IMR-90 (cell line): Measurements from ENCODE around the gene DYSF. TPM values are rescaled to one million over a fixed set of nuclear protein-coding genes. Genes with fewer than 3 reads are reported as not detected.

ENCODE experiments used
- ATAC-seq: fragments of 200-7000 bp; cut with Tn5 transposase; 2 replicates; pipeline ENCODE4 v1.9.1; 2020; ENCODE audit warnings: low read depth, mild to moderate bottlenecking, moderate library complexity
- BruUV-seq: library from RNA; stranded (reverse); fragments of 400-500 nt; replicated peaks from 2 replicates; lab custom pipeline; 2021; lab: Mats Ljungman, UMichigan
- CTCF ChIA-PET: fragments of 300-600 bp; formaldehyde crosslinking; extraction: SDS; loops from one replicate; lab custom pipeline; 2021; ENCODE audit warnings: antibody characterized with exemption; lab: Yijun Ruan, JAX
- POLR2A ChIA-PET: fragments of 300-600 bp; sonication (Branson Sonifier 250); formaldehyde crosslinking; loops from one replicate; lab custom pipeline; 2022; ENCODE audit warnings: antibody characterized with exemption; ENCODE audit not compliant: unreplicated experiment; lab: Charles Lee
- DNase-seq: peaks from one replicate; pipeline ENCODE4 v3.0.0; 2013
- H2AFZ ChIP-seq: replicated peaks from 2 replicates; pipeline ENCODE3; 2013; ENCODE audit warnings: low read length, mild to moderate bottlenecking; ENCODE audit not compliant: poor library complexity
- H2AK5ac ChIP-seq: 2 replicates; pipeline ENCODE4 v1.6.1; 2013; ENCODE audit warnings: low read depth, low read length, inconsistent platforms
- H2AK9ac ChIP-seq: replicated peaks from 2 replicates; pipeline ENCODE3; 2013; ENCODE audit warnings: mild to moderate bottlenecking, low read depth, low read length, moderate library complexity; ENCODE audit not compliant: poor library complexity
- H2BK120ac ChIP-seq: 2 replicates; pipeline ENCODE4 v1.6.1; 2013; ENCODE audit warnings: low read depth, low read length, inconsistent platforms
- H2BK15ac ChIP-seq: 3 replicates; pipeline ENCODE4 v1.6.1; 2013; ENCODE audit warnings: low read depth, low read length, inconsistent platforms
- H2BK20ac ChIP-seq: 2 replicates; pipeline ENCODE4 v1.6.1; 2013; ENCODE audit warnings: low read depth, mild to moderate bottlenecking, inconsistent platforms, low read length, moderate library complexity
- H2BK5ac ChIP-seq: 2 replicates; pipeline ENCODE4 v1.6.1; 2013; ENCODE audit warnings: mild to moderate bottlenecking, low read depth, low read length, inconsistent platforms; ENCODE audit not compliant: poor library complexity, severe bottlenecking
- H3K14ac ChIP-seq: replicated peaks from 2 replicates; pipeline ENCODE4 v1.6.1; 2013; ENCODE audit warnings: low read depth, low read length, inconsistent platforms
- H3K18ac ChIP-seq: 2 replicates; pipeline ENCODE4 v1.6.1; 2013; ENCODE audit warnings: low read depth, low read length, control low read depth
- H3K23ac ChIP-seq: 2 replicates; pipeline ENCODE4 v1.6.1; 2013; ENCODE audit warnings: low read depth, low read length, inconsistent platforms
- H3K27ac ChIP-seq: 2 replicates; pipeline ENCODE4 v1.5.1; 2013; ENCODE audit warnings: mild to moderate bottlenecking, control low read depth, low read length; ENCODE audit not compliant: insufficient read depth
- H3K27me3 ChIP-seq: 2 replicates; pipeline ENCODE4 v1.6.1; 2013; ENCODE audit warnings: low read length; ENCODE audit not compliant: control insufficient read depth, insufficient read depth
- H3K36me3 ChIP-seq: 2 replicates; pipeline ENCODE4 v1.6.1; 2013; ENCODE audit warnings: low read length, mixed read lengths; ENCODE audit not compliant: control insufficient read depth, insufficient read depth
- H3K4ac ChIP-seq: 2 replicates; pipeline ENCODE4 v1.6.1; 2013; ENCODE audit warnings: low read depth, low read length, inconsistent platforms
- H3K4me1 ChIP-seq: 2 replicates; pipeline ENCODE4 v1.6.1; 2013; ENCODE audit warnings: low read length, mixed read lengths; ENCODE audit not compliant: control insufficient read depth, insufficient read depth
- H3K4me2 ChIP-seq: 2 replicates; pipeline ENCODE4 v1.6.1; 2013; ENCODE audit warnings: low read depth, mild to moderate bottlenecking, control low read depth, low read length, moderate library complexity
- H3K4me3 ChIP-seq: 2 replicates; pipeline ENCODE4 v1.5.1; 2013; ENCODE audit warnings: low read depth, mild to moderate bottlenecking, control low read depth, low read length, moderate library complexity; ENCODE audit not compliant: insufficient read depth
- H3K56ac ChIP-seq: 2 replicates; pipeline ENCODE4 v1.6.1; 2013; ENCODE audit warnings: low read length, inconsistent platforms; ENCODE audit not compliant: insufficient read depth; ENCODE audit errors: extremely low read depth
- H3K79me1 ChIP-seq, 2 experiments: 2 replicates each; pipeline ENCODE4 v1.6.1; 2013; ENCODE audit warnings: low read length in 2 of 2, inconsistent platforms in 1 of 2, low read depth in 1 of 2
- H3K9ac ChIP-seq: 2 replicates; pipeline ENCODE4 v1.6.1; 2013; ENCODE audit warnings: low read depth, low read length, control low read depth
- H3K9me1 ChIP-seq: 2 replicates; pipeline ENCODE4 v1.6.1; 2013; ENCODE audit warnings: low read length, inconsistent platforms; ENCODE audit not compliant: insufficient read depth
- H3K9me3 ChIP-seq: 2 replicates; pipeline ENCODE4 v1.6.1; 2013; ENCODE audit warnings: low read length; ENCODE audit not compliant: control insufficient read depth, insufficient read depth
- H4K20me1 ChIP-seq: 2 replicates; pipeline ENCODE4 v1.6.1; 2013; ENCODE audit warnings: low read length, inconsistent platforms; ENCODE audit not compliant: insufficient read depth
- H4K5ac ChIP-seq: 2 replicates; pipeline ENCODE4 v1.6.1; 2013; ENCODE audit warnings: mild to moderate bottlenecking, low read depth, low read length, control low read depth
- H4K8ac ChIP-seq, 2 experiments: 2 replicates each; pipeline ENCODE4 v1.6.1; 2013; ENCODE audit warnings: low read depth in 2 of 2, low read length in 2 of 2, control low read depth in 1 of 2, inconsistent platforms in 1 of 2
- H4K91ac ChIP-seq: 2 replicates; pipeline ENCODE4 v1.6.1; 2013; ENCODE audit warnings: low read depth, low read length, inconsistent platforms; ENCODE audit not compliant: insufficient read depth
- BHLHE40 ChIP-seq: fragments of 150-350 bp; IDR thresholded peaks from 2 replicates; pipeline ENCODE4 v1.6.1; 2016; ENCODE audit warnings: mild to moderate bottlenecking, low read depth, low read length
- CEBPB ChIP-seq: IDR thresholded peaks from 2 replicates; pipeline ENCODE4 v1.6.1; 2012; ENCODE audit warnings: low read depth, low read length, improper control_type of control experiment
- CTCF ChIP-seq: conservative IDR thresholded peaks from 2 replicates; pipeline ENCODE4 v1.5.1; 2012; ENCODE audit warnings: mild to moderate bottlenecking, low read depth, low read length, improper control_type of control experiment
- FOS ChIP-seq: fragments of 150-350 bp; IDR thresholded peaks from 2 replicates; pipeline ENCODE4 v1.6.1; 2016; ENCODE audit warnings: low read depth, low read length
- MAFK ChIP-seq: IDR thresholded peaks from 2 replicates; pipeline ENCODE4 v1.6.1; 2012; ENCODE audit warnings: low read depth, low read length, improper control_type of control experiment
- MAZ ChIP-seq: IDR thresholded peaks from 2 replicates; pipeline ENCODE4 v1.6.1; 2012; ENCODE audit warnings: low read depth, mild to moderate bottlenecking, low read length, improper control_type of control experiment, moderate library complexity, borderline replicate concordance
- MXI1 ChIP-seq: IDR thresholded peaks from 2 replicates; pipeline ENCODE4 v1.6.1; 2012; ENCODE audit warnings: low read depth, mild to moderate bottlenecking, low read length, moderate library complexity, borderline replicate concordance
- NFE2L2 ChIP-seq: fragments of 150-350 bp; IDR thresholded peaks from 2 replicates; pipeline ENCODE4 v1.6.1; 2016; ENCODE audit warnings: low read depth, mild to moderate bottlenecking, low read length
- POLR2A ChIP-seq: IDR thresholded peaks from 2 replicates; pipeline ENCODE4 v1.6.1; 2012; ENCODE audit warnings: mild to moderate bottlenecking, low read depth, low read length
- RAD21 ChIP-seq: IDR thresholded peaks from 2 replicates; pipeline ENCODE4 v1.6.1; 2012; ENCODE audit warnings: low read length, improper control_type of control experiment
- RCOR1 ChIP-seq: IDR thresholded peaks from 2 replicates; pipeline ENCODE4 v1.6.1; 2012; ENCODE audit warnings: mild to moderate bottlenecking, low read length, improper control_type of control experiment; ENCODE audit not compliant: insufficient replicate concordance
- RFX5 ChIP-seq: IDR thresholded peaks from 2 replicates; pipeline ENCODE4 v1.8.0; 2012; ENCODE audit warnings: low read depth, mild to moderate bottlenecking, low read length, moderate library complexity
- SMC3 ChIP-seq: fragments of 150-350 bp; IDR thresholded peaks from 2 replicates; pipeline ENCODE4 v1.6.1; 2016; ENCODE audit warnings: low read depth, mild to moderate bottlenecking, antibody characterized with exemption, low read length, moderate library complexity
- WGBS, 2 experiments: methylation state at CpG; one replicate each; pipeline versions ENCODE4 v1.1.5 to v1.1.7; 2013; ENCODE audit warnings: missing lambda C conversion rate in 2 of 2; ENCODE audit not compliant: insufficient read length in 1 of 2; ENCODE audit errors: extremely low coverage in 2 of 2; 5-methylcytosine and 5-hydroxymethylcytosine counted together
- dilution Hi-C: fragments of 300-500 bp; cut with HindIII; formaldehyde crosslinking; loops from one replicate; pipeline ENCODE4 v1.14.3; 2018; ENCODE audit warnings: low sequenced_read_pairs; ENCODE audit not compliant: unreplicated experiment
- in situ Hi-C: fragments of 300-500 bp; cut with MboI; formaldehyde crosslinking; loops from 3 replicates; pipeline ENCODE4 v1.14.3; 2019; ENCODE audit warnings: low sequenced_read_pairs, inconsistent platforms, mixed read lengths
- intact Hi-C: fragments of 100-400 bp; cut with micrococcal nuclease; formaldehyde crosslinking; loops from 2 replicates; pipeline ENCODE4 v1.10.0; 2022
- polyA plus RNA-seq, 3 experiments: library from polyadenylated mRNA; depleted of rRNA; stranded (reverse); fragments of >200 nt; gene quantifications; 2 replicates each; pipeline ENCODE4 v1.2.3, GENCODE V29; 2012; ENCODE audit warnings: low replicate concordance in 1 of 3
- total RNA-seq: library from RNA; depleted of rRNA; stranded (reverse); fragments of >200 nt; gene quantifications from 2 replicates; pipeline ENCODE4 v1.2.3, GENCODE V29; 2012
- TF ChIP-seq, protein P1 (sequence below): fragments of 150-350 bp; IDR thresholded peaks from 2 replicates; pipeline ENCODE4 v1.6.1; 2017; ENCODE audit warnings: mild to moderate bottlenecking, antibody characterized with exemption, low read length, low read depth
- TF ChIP-seq, protein P2 (sequence below): fragments of 150-350 bp; IDR thresholded peaks from 2 replicates; pipeline ENCODE4 v1.6.1; 2016; ENCODE audit warnings: low read depth, mild to moderate bottlenecking, low read length, moderate library complexity, borderline replicate concordance

Gene DYSF
- total and polyA plus RNA-seq, 2 of the 4 experiments (the other 2 are of a cell fraction) = 0.09 to 0.18 TPM

DNA sequence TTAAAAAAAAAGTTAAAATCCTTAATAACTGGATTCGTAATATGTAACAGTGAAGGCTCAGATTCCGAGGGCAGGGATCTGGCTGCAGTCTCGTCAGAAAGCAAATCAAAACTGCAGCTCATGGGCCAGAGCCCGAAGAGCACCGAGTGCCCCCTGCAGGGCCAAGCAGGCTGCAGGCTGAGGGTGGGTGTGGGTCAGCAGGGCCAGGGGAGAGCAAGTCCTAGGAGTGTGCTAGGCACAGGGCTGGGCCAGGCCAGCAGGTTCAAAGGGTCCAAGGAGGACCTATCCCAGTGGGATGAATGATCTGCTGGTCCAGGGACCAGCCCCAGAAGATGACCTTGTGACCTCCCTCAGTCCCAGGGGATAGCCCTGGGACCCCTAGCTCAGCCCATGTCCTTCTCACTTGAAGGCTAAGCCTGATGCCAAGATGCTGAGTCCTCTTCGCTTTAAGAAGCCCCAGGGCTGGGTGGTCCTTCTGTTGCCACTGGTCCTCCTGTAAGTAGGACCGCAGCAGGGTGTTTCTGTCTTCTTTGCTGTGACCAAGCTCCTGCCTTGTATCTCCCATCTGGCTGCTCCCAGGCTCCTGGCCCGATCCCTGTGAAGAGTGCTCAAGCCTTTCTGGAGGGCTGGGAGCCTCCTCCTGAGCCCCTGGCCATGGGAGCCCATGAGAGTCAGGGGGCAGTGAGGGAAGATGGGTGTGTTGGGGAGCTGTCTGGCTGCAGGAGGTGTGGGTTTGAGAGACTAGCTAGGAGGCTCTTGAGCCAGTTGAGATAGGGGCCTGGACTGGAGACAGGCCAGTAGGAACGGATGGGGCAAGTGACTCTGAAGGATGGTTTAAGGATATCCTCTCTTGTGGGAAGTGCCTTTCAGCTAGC is 150.7 kb downstream of the DYSF start:
- no peak overlapping the region for H2AFZ ChIP-seq
- no peak overlapping the region for H3K56ac ChIP-seq
- no peak overlapping the region for H2AK5ac ChIP-seq
- no peaks in the 10 kb centered on the region for H4K20me1 ChIP-seq
- no peaks in the 10 kb centered on the region for H3K9me3 ChIP-seq
- ATAC-seq = no peak
- no peak overlapping the region for H2BK20ac ChIP-seq
- H3K9me1 ChIP-seq = no peaks in the 10 kb centered on the region
- POLR2A ChIA-PET = no interaction called here
- no TSS peak for BruUV-seq
- dilution Hi-C loops = no loop called here
- no peak overlapping the region for H3K18ac ChIP-seq
- no peak overlapping the region for H2BK15ac ChIP-seq
- no peak overlapping the region for H2AK9ac ChIP-seq
- intact Hi-C loops = no loop called here
- H3K4me3 ChIP-seq = no peak overlapping the region
- H2BK120ac ChIP-seq = no peak overlapping the region
- in situ Hi-C loops = loop anchor here (5.0 kb wide), 1 partner anchor 548 kb away; no protein-coding TSS in a partner anchor
- H2BK5ac ChIP-seq = no peak overlapping the region
- H4K5ac ChIP-seq = no peak overlapping the region
- peaks cover 52% of the 10 kb centered on the region for H3K27me3 ChIP-seq
- CTCF ChIA-PET = interaction anchor here (0.8 to 1.0 kb wide), 2 partner anchors 21 kb away, joined by 3 read pairs; no protein-coding TSS in a partner anchor
- WGBS, 2 experiments = 58% methylated on average over 2 of the region's 9 CpGs; no CpG with 5 or more reads in 1 of the 2 experiments
- no peak overlapping the region for H3K9ac ChIP-seq
- no peak overlapping the region for H3K14ac ChIP-seq
- H3K36me3 ChIP-seq = no peaks in the 10 kb centered on the region
- H4K91ac ChIP-seq = no peak overlapping the region
- H3K79me1 ChIP-seq = no peaks in the 10 kb centered on the region
- no peak overlapping the region for H3K23ac ChIP-seq
- no peak for DNase-seq
- H3K4me2 ChIP-seq = no peak overlapping the region
- no peak overlapping the region for H3K27ac ChIP-seq
- no peak overlapping the region for H3K4ac ChIP-seq
- H3K4me1 ChIP-seq = no peaks in the 10 kb centered on the region
- no peak overlapping the region for H4K8ac ChIP-seq
- TF ChIP-seq SMC3 (no peak), MAZ (no peak), MAFK (no peak), BHLHE40 (no peak), NFE2L2 (no peak), FOS (no peak), POLR2A (no peak), CEBPB (no peak), RFX5 (no peak), RAD21 (no peak), MXI1 (no peak), CTCF (no peak), RCOR1 (no peak)
- TF ChIP-seq, protein P1, sequence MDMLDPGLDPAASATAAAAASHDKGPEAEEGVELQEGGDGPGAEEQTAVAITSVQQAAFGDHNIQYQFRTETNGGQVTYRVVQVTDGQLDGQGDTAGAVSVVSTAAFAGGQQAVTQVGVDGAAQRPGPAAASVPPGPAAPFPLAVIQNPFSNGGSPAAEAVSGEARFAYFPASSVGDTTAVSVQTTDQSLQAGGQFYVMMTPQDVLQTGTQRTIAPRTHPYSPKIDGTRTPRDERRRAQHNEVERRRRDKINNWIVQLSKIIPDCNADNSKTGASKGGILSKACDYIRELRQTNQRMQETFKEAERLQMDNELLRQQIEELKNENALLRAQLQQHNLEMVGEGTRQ = no peak
- TF ChIP-seq, protein P2, sequence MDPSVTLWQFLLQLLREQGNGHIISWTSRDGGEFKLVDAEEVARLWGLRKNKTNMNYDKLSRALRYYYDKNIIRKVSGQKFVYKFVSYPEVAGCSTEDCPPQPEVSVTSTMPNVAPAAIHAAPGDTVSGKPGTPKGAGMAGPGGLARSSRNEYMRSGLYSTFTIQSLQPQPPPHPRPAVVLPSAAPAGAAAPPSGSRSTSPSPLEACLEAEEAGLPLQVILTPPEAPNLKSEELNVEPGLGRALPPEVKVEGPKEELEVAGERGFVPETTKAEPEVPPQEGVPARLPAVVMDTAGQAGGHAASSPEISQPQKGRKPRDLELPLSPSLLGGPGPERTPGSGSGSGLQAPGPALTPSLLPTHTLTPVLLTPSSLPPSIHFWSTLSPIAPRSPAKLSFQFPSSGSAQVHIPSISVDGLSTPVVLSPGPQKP = no peak
